Spleen (tissue), 11 donors: ENCODE data around the gene MBOAT7. TPM values are rescaled to one million over a fixed set of nuclear protein-coding genes. Genes with fewer than 3 reads are reported as not detected.
A peak's percentile ranks its signal among the peaks of the same experiment; 100 is the strongest.

Experiments used
- DNase-seq: peaks from one replicate; pipeline ENCODE4 v3.0.0-alpha.2; 2020
- H3K27ac ChIP-seq, 8 donors: fragments of 200-600 bp; sonication (generic) in 7 of 8; 1 replicate in 4 of 8; 2 replicates in 4 of 8; pipeline versions ENCODE4 v1.5.0 to v1.8.0; 2016 to 2021; ENCODE audit warnings: inconsistent platforms in 4 of 8, mild to moderate bottlenecking in 4 of 8, moderate library complexity in 1 of 8
- H3K27me3 ChIP-seq, 7 donors: fragments of 200-600 bp; sonication (generic) in 6 of 7; replicated peaks in 1 of 7; 1 replicate in 4 of 7; 2 replicates in 3 of 7; pipeline versions ENCODE4 v1.5.0 to v1.8.0; 2016 to 2021; ENCODE audit warnings: inconsistent platforms in 3 of 7, mild to moderate bottlenecking in 1 of 7
- H3K36me3 ChIP-seq, 6 donors: fragments of 200-600 bp; sonication (generic) in 5 of 6; 1 replicate in 4 of 6; 2 replicates in 2 of 6; pipeline versions ENCODE4 v1.5.0 to v1.8.0; 2016 to 2021; ENCODE audit warnings: inconsistent platforms in 2 of 6
- H3K4me1 ChIP-seq, 6 donors: fragments of 200-600 bp; sonication (generic) in 5 of 6; 1 replicate in 3 of 6; 2 replicates in 3 of 6; pipeline versions ENCODE4 v1.5.0 to v1.8.0; 2016 to 2021; ENCODE audit warnings: inconsistent platforms in 3 of 6
- H3K4me3 ChIP-seq, 8 donors: fragments of 200-600 bp; sonication (generic) in 7 of 8; 1 replicate in 4 of 8; 2 replicates in 4 of 8; pipeline versions ENCODE4 v1.5.0 to v1.8.0; 2016 to 2021; ENCODE audit warnings: inconsistent platforms in 4 of 8, mild to moderate bottlenecking in 4 of 8, moderate library complexity in 2 of 8
- H3K9me3 ChIP-seq, 8 donors: fragments of 200-600 bp; sonication (generic) in 7 of 8; 1 replicate in 4 of 8; 2 replicates in 4 of 8; pipeline versions ENCODE4 v1.5.0 to v1.8.0; 2016 to 2021; ENCODE audit warnings: inconsistent platforms in 4 of 8
- CTCF ChIP-seq, 11 experiments: fragments of 200-600 bp in 7 of 11; fragments of 450-650 bp in 4 of 11; sonication (generic) in 4 of 11; IDR thresholded peaks in 8 of 11; conservative IDR thresholded peaks in 3 of 11; 1 replicate in 7 of 11; 2 replicates in 4 of 11; pipeline versions ENCODE4 v1.4.0 to v1.8.0; 2016 to 2021; ENCODE audit warnings: antibody characterized with exemption in 11 of 11, inconsistent platforms in 4 of 11, mild to moderate bottlenecking in 1 of 11
- POLR2A ChIP-seq, 3 donors: fragments of 450-650 bp; IDR thresholded peaks; one replicate each; pipeline ENCODE4 v1.5.1; 2017; ENCODE audit warnings: antibody characterized with exemption in 3 of 3, mild to moderate bottlenecking in 1 of 3
- POLR2AphosphoS5 ChIP-seq, 3 donors: sonication (generic); formaldehyde crosslinking; IDR thresholded peaks; one replicate each; pipeline ENCODE4 v1.5.1; 2017; ENCODE audit warnings: antibody characterized with exemption in 3 of 3
- WGBS, 5 donors: extraction: QIAGEN DNeasy Blood & Tissue Kit in 3 of 5; methylation state at CpG; one replicate each; pipeline versions ENCODE4 v1.1.5 to v1.1.7; 2013 to 2018; 5-methylcytosine and 5-hydroxymethylcytosine counted together
- intact Hi-C: fragments of 100-400 bp; cut with DNase I; formaldehyde crosslinking; loops from one replicate; pipeline ENCODE4 v1.15.0; 2023; ENCODE audit warnings: low total_unique reads
- polyA plus RNA-seq, 3 donors: library from polyadenylated mRNA; stranded (reverse); fragments of 200-250 nt; gene quantifications; one replicate each; pipeline ENCODE4 v1.2.1, GENCODE V29; 2013
- total RNA-seq, 7 donors: library from RNA; depleted of rRNA in 3 of 7; stranded (reverse); fragments of >200 nt in 3 of 7; fragmentation: NEBNext Ultra II Directional in 4 of 7; extraction: Animal tissue kit (Norgen Biotek cat#: 25700) in 4 of 7; gene quantifications; one replicate each; pipeline versions ENCODE4 v1.1.0 to v1.2.1, GENCODE V29; 2016 to 2021
- donor health status: healthy with polysubstance abuse.
- donor health status: DM: no; HTN: no; CAD: no; lungs with moderate emphysema.
- donor health status: DM: no; HTN: no; CAD: no.
- donor health status: Bipolar disorder and iron deficiency.
- donor health status: healthy.
- donor health status: DM: no; HTN: no; CAD: no.
- donor health status: DM: yes; HTN: yes; CAD: no.

MBOAT7 gene
- total and polyA plus RNA-seq, 10 donors = 12.0 to 208 (median 82.9) TPM

- TF ChIP-seq POLR2A (IDR thresholded peaks at IDR 0.05) = peak in 2 of 3 donors; percentile 64 to 65
- TF ChIP-seq CTCF (IDR thresholded peaks at IDR 0.05 in 8 of 11, conservative IDR thresholded peaks at IDR 0.05 in 3 of 11) = peak in 2 of 11 experiments; percentile 20
- peak; percentile 89 to 93 (median 91) for TF ChIP-seq POLR2AphosphoS5 (IDR thresholded peaks at IDR 0.05)
- Histone ChIP-seq H3K27ac (peak within 1 kb of the TSS; percentile 93 to 100 (median 99)), H3K4me1 (peaks cover 14 to 57% (median 34%) of the 10 kb centered on the region in 6 donors), H3K4me3 (peak within 1 kb of the TSS; percentile 70 to 98 (median 83)), H3K36me3 (peaks cover 0 to 55% (median 20%) of the 10 kb centered on the region in 6 donors), H3K27me3 (no peaks in the 10 kb centered on the region), H3K9me3 (no peaks in the 10 kb centered on the region)
- peak; percentile 98 for DNase-seq
- WGBS, 5 donors = 0 to 2% (median 1%) methylated on average over 25 to 77 of the region's 77 CpGs
- intact Hi-C loops = no loop called here
These were observed 1.8 kb upstream of the MBOAT7 start, which contains the start of gene TSEN34 for GRCh38 chr19:54191011-54191810. Gene TSEN34, plus strand, starts transcription at chr19:54191308. Its CDS starts 57 bp downstream, at chr19:54191365.

- intact Hi-C loops = no loop called here
- Histone ChIP-seq H3K4me1 (peaks cover 14 to 57% (median 34%) of the 10 kb centered on the region in 6 donors), H3K27me3 (no peaks in the 10 kb centered on the region), H3K27ac (peak overlapping the region; percentile 93 to 100 (median 99)), H3K36me3 (peaks cover 0 to 58% (median 20%) of the 10 kb centered on the region in 6 donors), H3K4me3 (peak overlapping the region; percentile 70 to 98 (median 83)), H3K9me3 (no peaks in the 10 kb centered on the region)
- peak; percentile 100 for DNase-seq
- whole genome bisulfite sequencing, 5 donors = 0 to 1% (median 0%) methylated on average over 45 to 56 of the region's 56 CpGs
- TF ChIP-seq CTCF (IDR thresholded peaks at IDR 0.05 in 8 of 11, conservative IDR thresholded peaks at IDR 0.05 in 3 of 11) (peak in 2 of 11 experiments; percentile 21 to 26), POLR2A (IDR thresholded peaks at IDR 0.05) (no peak), POLR2AphosphoS5 (IDR thresholded peaks at IDR 0.05) (peak in 1 of 3 donors; percentile 67)
These were observed 1.2 kb upstream of the MBOAT7 start for GRCh38 chr19:54190503-54191010.

- Histone ChIP-seq H3K27me3 (no peaks in the 10 kb centered on the region), H3K36me3 (peaks cover 0 to 58% (median 20%) of the 10 kb centered on the region in 6 donors), H3K4me3 (peak overlapping the region in 7 of 8 donors; percentile 46 to 98 (median 75)), H3K4me1 (peaks cover 14 to 57% (median 34%) of the 10 kb centered on the region in 6 donors), H3K9me3 (no peaks in the 10 kb centered on the region), H3K27ac (peak overlapping the region; percentile 93 to 100 (median 99))
- peak; percentile 100 for DNase-seq
- 0 to 1% (median 0%) methylated on average over 43 to 65 of the region's 65 CpGs for WGBS, 5 donors
- TF ChIP-seq CTCF (IDR thresholded peaks at IDR 0.05 in 8 of 11, conservative IDR thresholded peaks at IDR 0.05 in 3 of 11) (no peak), POLR2AphosphoS5 (IDR thresholded peaks at IDR 0.05) (peak; percentile 90 to 94 (median 90))
- intact Hi-C loops = no loop called here
These were observed 539 bp upstream of the MBOAT7 start for GRCh38 chr19:54189735-54190502.
